ENCODE data around the gene ZNF273.

Gene ZNF273

DNA sequence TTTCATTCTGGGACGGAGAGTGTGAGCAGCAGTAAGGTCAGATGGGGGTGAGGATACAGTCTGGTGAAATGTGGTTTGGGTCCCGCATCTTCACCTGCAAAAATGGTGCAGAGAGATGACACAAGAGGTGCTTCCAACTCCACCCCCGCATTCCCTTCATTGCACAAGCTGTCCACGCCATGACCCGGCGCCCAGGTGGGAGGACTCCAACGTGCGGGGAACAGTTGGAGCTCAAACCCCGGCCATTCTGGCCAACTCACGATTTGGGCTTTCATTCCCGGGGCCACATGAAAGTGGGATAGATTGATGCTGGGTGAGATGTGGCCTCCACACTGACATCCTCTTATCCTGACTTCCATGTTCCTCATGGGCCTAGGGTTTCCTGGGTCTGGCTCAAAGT lies 34.6 kb upstream of the ZNF273 start:
- no peak for TF ChIP-seq ZFX (IDR thresholded peaks at IDR 0.05; ENCODE audit: borderline replicate concordance)
- TF ChIP-seq, protein P1, sequence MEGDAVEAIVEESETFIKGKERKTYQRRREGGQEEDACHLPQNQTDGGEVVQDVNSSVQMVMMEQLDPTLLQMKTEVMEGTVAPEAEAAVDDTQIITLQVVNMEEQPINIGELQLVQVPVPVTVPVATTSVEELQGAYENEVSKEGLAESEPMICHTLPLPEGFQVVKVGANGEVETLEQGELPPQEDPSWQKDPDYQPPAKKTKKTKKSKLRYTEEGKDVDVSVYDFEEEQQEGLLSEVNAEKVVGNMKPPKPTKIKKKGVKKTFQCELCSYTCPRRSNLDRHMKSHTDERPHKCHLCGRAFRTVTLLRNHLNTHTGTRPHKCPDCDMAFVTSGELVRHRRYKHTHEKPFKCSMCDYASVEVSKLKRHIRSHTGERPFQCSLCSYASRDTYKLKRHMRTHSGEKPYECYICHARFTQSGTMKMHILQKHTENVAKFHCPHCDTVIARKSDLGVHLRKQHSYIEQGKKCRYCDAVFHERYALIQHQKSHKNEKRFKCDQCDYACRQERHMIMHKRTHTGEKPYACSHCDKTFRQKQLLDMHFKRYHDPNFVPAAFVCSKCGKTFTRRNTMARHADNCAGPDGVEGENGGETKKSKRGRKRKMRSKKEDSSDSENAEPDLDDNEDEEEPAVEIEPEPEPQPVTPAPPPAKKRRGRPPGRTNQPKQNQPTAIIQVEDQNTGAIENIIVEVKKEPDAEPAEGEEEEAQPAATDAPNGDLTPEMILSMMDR (IDR thresholded peaks at IDR 0.05), result no peak
- no peak overlapping the region for H3K27ac ChIP-seq

DNA sequence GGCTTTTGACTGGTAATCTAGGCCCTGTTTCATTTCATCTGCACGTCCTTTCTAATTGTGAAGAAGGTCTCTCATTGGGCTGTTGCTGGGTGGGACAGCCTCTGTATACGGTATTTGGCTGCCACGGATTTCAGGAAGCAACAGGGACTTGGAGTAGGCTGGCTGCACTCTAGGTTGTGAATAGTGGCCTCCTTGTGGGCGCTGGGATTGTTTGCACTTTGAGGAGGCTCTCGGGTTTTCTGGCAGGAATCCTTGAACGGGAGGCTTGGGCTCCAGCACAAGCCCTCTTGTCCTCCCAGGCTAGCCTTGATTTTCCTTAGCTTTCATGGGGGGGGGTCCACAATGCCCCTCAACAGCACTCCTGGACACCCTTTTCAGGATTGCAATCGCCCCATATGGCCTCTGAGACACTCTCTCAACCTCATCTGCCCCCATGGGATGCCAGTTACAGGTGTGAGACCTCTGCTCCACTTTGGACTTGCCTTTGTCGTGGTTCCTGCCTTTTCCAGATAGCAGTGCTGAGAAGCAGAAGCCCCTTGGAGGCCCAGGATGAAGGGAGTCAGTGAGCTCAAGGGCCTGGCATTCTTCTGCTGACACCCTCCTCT lies 33.9 kb upstream of the ZNF273 start:
- H3K27ac ChIP-seq, result no peak overlapping the region
- TF ChIP-seq, protein P1 (IDR thresholded peaks at IDR 0.05), result no peak
- no peak for TF ChIP-seq ZFX (IDR thresholded peaks at IDR 0.05; ENCODE audit: borderline replicate concordance)

DNA sequence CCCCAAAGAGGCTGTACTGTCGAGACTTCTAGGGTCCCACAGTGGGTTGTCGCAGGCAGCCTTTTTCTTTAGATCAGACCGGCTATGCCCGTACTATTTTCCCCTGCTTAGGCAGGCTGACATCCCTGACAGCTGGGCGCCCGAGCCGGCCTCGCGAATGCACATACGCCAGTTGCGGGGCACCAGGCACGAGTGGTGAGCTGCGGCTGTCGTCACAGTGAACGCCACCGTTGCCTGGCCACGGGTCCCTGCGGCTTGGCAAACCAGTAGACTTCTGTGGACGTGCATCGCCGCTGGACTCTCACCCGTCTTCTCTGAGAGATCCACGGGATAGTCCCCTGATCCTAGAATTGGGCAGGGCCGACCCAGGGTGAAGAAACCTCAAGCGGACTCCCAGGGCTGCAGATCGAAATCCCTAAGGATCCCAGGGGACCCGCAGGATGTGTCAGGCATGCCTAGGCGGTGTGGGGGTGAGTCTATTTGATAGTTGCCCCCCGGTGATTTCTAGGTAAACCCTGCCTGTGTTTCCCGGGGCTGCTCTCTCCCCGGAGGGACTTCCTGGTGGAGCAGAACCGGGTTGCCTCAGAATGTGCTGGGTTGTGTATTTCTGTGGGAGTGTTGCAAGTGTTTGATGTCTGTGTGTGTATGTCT lies 33.0 kb upstream of the ZNF273 start:
- no peak overlapping the region for H3K27ac ChIP-seq
- TF ChIP-seq, protein P1 (IDR thresholded peaks at IDR 0.05), result no peak
- TF ChIP-seq ZFX (IDR thresholded peaks at IDR 0.05; ENCODE audit: borderline replicate concordance), result no peak

DNA sequence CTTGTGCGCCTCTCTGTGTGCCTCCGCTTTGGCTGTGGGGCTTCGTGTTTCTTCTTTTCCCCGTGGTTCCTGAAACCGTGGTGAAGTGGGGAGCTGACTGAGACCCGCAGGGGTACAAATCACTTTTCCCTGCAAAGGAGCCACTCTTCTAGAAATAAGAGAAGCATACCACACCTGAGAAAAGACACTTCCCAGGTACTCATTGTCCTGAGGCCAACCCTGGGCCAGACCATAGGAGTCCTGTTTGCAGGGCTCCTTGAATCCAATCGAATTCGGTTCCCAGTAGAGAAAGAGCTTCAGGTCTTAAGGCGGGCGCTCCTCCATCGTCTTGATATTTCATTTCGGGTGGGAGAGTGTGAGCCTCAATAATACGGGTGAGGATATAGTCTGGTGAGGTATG lies 32.4 kb upstream of the ZNF273 start:
- H3K27ac ChIP-seq, result no peak overlapping the region
- TF ChIP-seq ZFX (IDR thresholded peaks at IDR 0.05; ENCODE audit: borderline replicate concordance), result no peak
- TF ChIP-seq, protein P1 (IDR thresholded peaks at IDR 0.05), result no peak

DNA sequence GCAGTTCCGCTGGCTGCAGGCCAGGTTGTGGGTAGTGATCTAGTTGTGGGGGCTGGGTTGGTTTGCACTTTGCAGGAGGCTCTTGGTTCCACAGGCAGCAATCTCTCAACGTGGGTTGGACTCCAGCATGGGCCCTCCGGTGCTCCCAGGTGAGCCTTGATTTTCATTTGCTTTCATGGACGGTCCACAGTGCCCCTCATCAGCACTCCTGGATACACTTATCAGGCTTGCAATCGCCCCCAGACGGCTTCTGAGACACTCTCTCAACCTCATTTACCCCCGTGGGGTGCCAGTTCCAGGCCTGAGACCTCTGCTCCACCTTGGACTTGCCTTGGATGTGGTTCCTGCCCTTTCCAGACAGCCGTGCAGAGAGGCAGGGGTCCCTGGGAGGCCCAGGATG lies 31.3 kb upstream of the ZNF273 start:
- H3K27ac ChIP-seq, result no peak overlapping the region
- TF ChIP-seq ZFX (IDR thresholded peaks at IDR 0.05; ENCODE audit: borderline replicate concordance), result no peak
- TF ChIP-seq, protein P1 (IDR thresholded peaks at IDR 0.05), result no peak

DNA sequence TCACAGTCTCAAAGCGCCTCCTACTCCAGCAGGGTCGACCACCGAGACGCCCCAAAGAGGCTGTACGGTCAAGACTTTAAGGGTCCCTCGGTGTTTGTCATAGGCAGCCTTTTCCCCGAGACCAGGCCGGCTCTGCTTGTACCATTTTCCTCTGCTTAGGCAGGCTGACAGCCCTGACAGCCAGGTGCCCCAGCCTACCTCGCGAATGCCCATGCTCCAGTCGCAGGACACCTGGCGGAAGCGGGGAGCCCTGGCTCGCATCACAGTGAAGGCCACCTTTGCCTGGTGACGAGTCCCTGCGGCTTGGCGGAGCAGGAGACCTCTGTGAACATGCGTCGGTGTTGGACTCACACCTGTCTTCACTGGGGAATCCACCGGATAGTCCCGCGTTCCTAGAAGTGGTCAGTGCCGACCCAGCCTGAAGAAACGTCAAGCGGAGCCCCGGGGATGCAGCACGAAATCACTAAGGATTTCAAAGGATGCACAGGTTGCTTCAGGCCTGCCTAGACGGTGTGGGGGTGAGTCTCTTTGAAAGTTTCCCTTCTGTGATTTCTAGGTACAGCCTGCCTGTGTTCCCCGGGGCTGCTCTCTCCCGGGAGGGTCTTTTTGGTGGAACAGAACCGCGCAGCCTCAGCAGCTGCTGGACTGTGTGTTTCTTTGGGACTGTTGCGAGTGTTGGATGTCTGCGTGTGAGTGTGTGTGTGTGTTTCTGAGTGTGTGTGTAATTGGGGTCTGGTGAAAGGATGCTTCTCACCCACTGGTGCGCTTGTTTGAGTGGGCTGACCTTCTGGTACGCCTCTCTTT lies 30.5 kb upstream of the ZNF273 start:
- H3K27ac ChIP-seq, result no peak overlapping the region
- no peak for TF ChIP-seq ZFX (IDR thresholded peaks at IDR 0.05; ENCODE audit: borderline replicate concordance)
- TF ChIP-seq, protein P1 (IDR thresholded peaks at IDR 0.05), result no peak

DNA sequence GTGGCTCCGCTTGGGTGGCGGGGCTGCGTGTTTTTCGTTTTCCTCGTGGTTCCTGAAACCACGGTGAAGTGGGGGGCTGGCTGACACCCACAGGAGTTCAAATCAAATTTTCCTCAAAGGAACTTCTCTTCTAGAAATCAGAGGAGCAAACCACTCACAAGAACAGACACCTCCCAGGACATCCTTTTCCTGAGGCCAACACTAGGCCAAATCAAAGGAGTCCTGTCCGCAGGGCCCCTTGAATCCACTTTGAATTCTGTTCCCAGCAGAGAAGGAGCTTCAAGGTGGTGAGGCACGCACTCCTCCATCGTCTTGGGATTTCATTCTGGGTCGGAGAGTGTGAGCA lies 29.9 kb upstream of the ZNF273 start:
- H3K27ac ChIP-seq, result no peak overlapping the region
- TF ChIP-seq ZFX (IDR thresholded peaks at IDR 0.05; ENCODE audit: borderline replicate concordance), result no peak
- TF ChIP-seq, protein P1 (IDR thresholded peaks at IDR 0.05), result no peak

All from 22Rv1 (cell line).